Trophoblast cell (in vitro differentiated cells and primary cell): ENCODE measurements around the gene GRM5.

Source experiments
- DNase-seq, 2 donors: peaks; one replicate each; pipeline ENCODE4 v3.0.0-alpha.2; 2016
- H2AFZ ChIP-seq: 2 replicates; pipeline ENCODE4 v1.6.1; 2013; ENCODE audit warnings: low read length, moderate library complexity, mild to moderate bottlenecking; ENCODE audit not compliant: insufficient read depth, poor library complexity
- H2AK5ac ChIP-seq: 2 replicates; pipeline ENCODE4 v1.6.1; 2013; ENCODE audit warnings: mild to moderate bottlenecking, low read length
- H2BK120ac ChIP-seq: 2 replicates; pipeline ENCODE4 v1.6.1; 2013; ENCODE audit warnings: low read length, mild to moderate bottlenecking, moderate library complexity; ENCODE audit not compliant: insufficient read depth, poor library complexity
- H2BK12ac ChIP-seq: 2 replicates; pipeline ENCODE4 v1.6.1; 2013; ENCODE audit warnings: mild to moderate bottlenecking, low read length, moderate library complexity
- H2BK5ac ChIP-seq: 2 replicates; pipeline ENCODE4 v1.6.1; 2013; ENCODE audit warnings: low read length, low read depth, moderate library complexity, mild to moderate bottlenecking; ENCODE audit not compliant: poor library complexity
- H3K14ac ChIP-seq: 2 replicates; pipeline ENCODE4 v1.6.1; 2013; ENCODE audit warnings: mild to moderate bottlenecking, low read length
- H3K18ac ChIP-seq: 2 replicates; pipeline ENCODE4 v1.6.1; 2013; ENCODE audit warnings: mild to moderate bottlenecking, low read length
- H3K23ac ChIP-seq: 2 replicates; pipeline ENCODE4 v1.6.1; 2013; ENCODE audit warnings: low read length
- H3K27ac ChIP-seq: 2 replicates; pipeline ENCODE4 v1.5.1; 2013; ENCODE audit warnings: low read depth, mild to moderate bottlenecking, inconsistent platforms, low read length, moderate library complexity
- H3K27me3 ChIP-seq: 2 replicates; pipeline ENCODE4 v1.6.1; 2013; ENCODE audit warnings: inconsistent platforms, mild to moderate bottlenecking, low read length, moderate library complexity; ENCODE audit not compliant: insufficient read depth
- H3K36me3 ChIP-seq, 2 experiments: 1 replicate in 1 of 2; 2 replicates in 1 of 2; pipeline ENCODE4 v1.6.1; 2013; ENCODE audit warnings: low read length in 2 of 2, mild to moderate bottlenecking in 2 of 2, moderate library complexity in 1 of 2; ENCODE audit not compliant: insufficient read depth in 2 of 2, control insufficient read depth in 1 of 2
- H3K4ac ChIP-seq: 2 replicates; pipeline ENCODE4 v1.6.1; 2013; ENCODE audit warnings: low read depth, mild to moderate bottlenecking, low read length, moderate library complexity
- H3K4me1 ChIP-seq, 2 experiments: 1 replicate in 1 of 2; 2 replicates in 1 of 2; pipeline ENCODE4 v1.6.1; 2013; ENCODE audit warnings: low read length in 2 of 2, mild to moderate bottlenecking in 2 of 2, moderate library complexity in 1 of 2; ENCODE audit not compliant: insufficient read depth in 2 of 2, control insufficient read depth in 1 of 2
- H3K4me2 ChIP-seq: 2 replicates; pipeline ENCODE4 v1.6.1; 2013; ENCODE audit warnings: inconsistent platforms, mild to moderate bottlenecking, low read length, moderate library complexity
- H3K4me3 ChIP-seq: 2 replicates; pipeline ENCODE4 v1.5.1; 2013; ENCODE audit warnings: mild to moderate bottlenecking, low read depth, low read length, inconsistent platforms
- H3K79me1 ChIP-seq: one replicate; pipeline ENCODE4 v1.6.1; 2013; ENCODE audit warnings: low read length
- H3K79me2 ChIP-seq: 2 replicates; pipeline ENCODE4 v1.6.1; 2013; ENCODE audit warnings: low read length, mild to moderate bottlenecking; ENCODE audit not compliant: control insufficient read depth, insufficient read depth, poor library complexity
- H3K9ac ChIP-seq: 2 replicates; pipeline ENCODE4 v1.6.1; 2013; ENCODE audit warnings: mild to moderate bottlenecking, low read length
- H3K9me3 ChIP-seq: 2 replicates; pipeline ENCODE4 v1.6.1; 2013; ENCODE audit warnings: low read depth, mild to moderate bottlenecking, control low read depth, inconsistent platforms, low read length; ENCODE audit not compliant: insufficient read depth
- H4K12ac ChIP-seq: 2 replicates; pipeline ENCODE4 v1.6.1; 2013; ENCODE audit warnings: low read depth, mild to moderate bottlenecking, low read length, moderate library complexity
- H4K8ac ChIP-seq: 2 replicates; pipeline ENCODE4 v1.6.1; 2013; ENCODE audit warnings: low read depth, mild to moderate bottlenecking, low read length, moderate library complexity
- H4K91ac ChIP-seq: one replicate; pipeline ENCODE4 v1.6.1; 2013; ENCODE audit warnings: low read depth, mild to moderate bottlenecking, low read length, moderate library complexity
- WGBS: extraction: QIAGEN DNeasy Blood & Tissue Kit; methylation state at CpG from one replicate; pipeline ENCODE4 v1.1.7; 2013; ENCODE audit warnings: missing lambda C conversion rate; ENCODE audit not compliant: insufficient read length, insufficient coverage; ENCODE audit errors: extremely low coverage; 5-methylcytosine and 5-hydroxymethylcytosine counted together

The GRM5 gene

GRCh38 chr11:88523386-88524071, 542.3 kb downstream of the GRM5 start:
- Histone ChIP-seq H4K91ac (no peak overlapping the region), H3K4me3 (no peak overlapping the region), H2BK12ac (no peak overlapping the region), H3K14ac (no peak overlapping the region), H4K8ac (no peak overlapping the region), H3K36me3 (no peaks in the 10 kb centered on the region), H4K12ac (no peak overlapping the region), H3K4me1 (no peaks in the 10 kb centered on the region), H2BK120ac (no peak overlapping the region), H3K9ac (no peak overlapping the region), H3K4me2 (no peak overlapping the region), H3K18ac (no peak overlapping the region), H3K27ac (no peak overlapping the region), H3K23ac (no peak overlapping the region), H3K4ac (no peak overlapping the region), H3K79me1 (no peaks in the 10 kb centered on the region), H3K79me2 (no peaks in the 10 kb centered on the region), H3K9me3 (no peaks in the 10 kb centered on the region), H3K27me3 (no peaks in the 10 kb centered on the region), H2AFZ (no peak overlapping the region), H2AK5ac (no peak overlapping the region), H2BK5ac (no peak overlapping the region)
- no peak for DNase-seq

DNA sequence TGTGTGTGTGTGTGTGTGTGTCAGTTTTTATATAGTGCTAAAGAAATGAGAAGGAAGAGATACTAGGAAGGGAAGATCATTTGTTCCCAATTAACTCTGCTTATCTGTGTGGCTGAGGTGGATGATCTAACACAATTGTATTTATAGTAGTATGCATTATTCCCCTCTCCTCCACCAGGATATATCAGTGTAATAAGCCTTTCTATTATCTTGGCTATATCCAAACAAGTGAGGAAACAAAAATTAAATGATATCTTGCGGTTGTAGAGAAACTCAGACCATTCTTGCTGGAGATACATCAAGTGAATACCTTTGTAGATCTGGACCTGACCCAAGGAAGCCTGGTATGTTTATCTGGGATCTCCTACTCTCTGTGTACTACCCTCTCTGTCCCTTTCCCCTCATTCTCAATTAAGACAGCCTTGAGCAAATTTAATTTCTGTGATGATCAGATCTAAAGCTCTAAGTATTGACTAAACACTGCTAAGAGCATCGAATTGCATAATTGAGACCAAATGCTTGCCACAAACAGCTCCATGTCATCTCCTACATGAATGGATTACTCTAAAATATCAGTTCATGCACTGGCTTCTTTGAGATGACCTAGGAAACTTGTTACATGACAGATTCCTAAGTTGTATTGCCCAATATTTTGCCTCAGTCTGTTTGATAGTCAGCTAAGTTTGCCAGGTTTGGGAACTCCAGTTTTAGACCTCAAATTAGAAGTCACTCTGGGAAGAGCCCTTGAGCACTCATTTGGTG, 543.0 kb downstream of the GRM5 start:
- H3K27me3 ChIP-seq, result no peaks in the 10 kb centered on the region
- no peak overlapping the region for H2AFZ ChIP-seq
- H3K79me2 ChIP-seq, result no peaks in the 10 kb centered on the region
- no peaks in the 10 kb centered on the region for H3K4me1 ChIP-seq
- H3K4me3 ChIP-seq, result no peak overlapping the region
- H2BK5ac ChIP-seq, result no peak overlapping the region
- no peaks in the 10 kb centered on the region for H3K79me1 ChIP-seq
- H3K9ac ChIP-seq, result no peak overlapping the region
- H3K36me3 ChIP-seq, result no peaks in the 10 kb centered on the region
- no peaks in the 10 kb centered on the region for H3K9me3 ChIP-seq
- no peak overlapping the region for H3K14ac ChIP-seq
- H3K4me2 ChIP-seq, result no peak overlapping the region
- no peak overlapping the region for H2BK120ac ChIP-seq
- H3K27ac ChIP-seq, result no peak overlapping the region
- no peak overlapping the region for H3K23ac ChIP-seq
- H4K12ac ChIP-seq, result no peak overlapping the region
- DNase-seq, result no peak
- H2AK5ac ChIP-seq, result no peak overlapping the region
- H4K91ac ChIP-seq, result no peak overlapping the region
- no peak overlapping the region for H3K4ac ChIP-seq
- no CpG with 5 or more reads among the region's 2 CpGs for WGBS
- H2BK12ac ChIP-seq, result no peak overlapping the region
- no peak overlapping the region for H4K8ac ChIP-seq
- H3K18ac ChIP-seq, result no peak overlapping the region

DNA sequence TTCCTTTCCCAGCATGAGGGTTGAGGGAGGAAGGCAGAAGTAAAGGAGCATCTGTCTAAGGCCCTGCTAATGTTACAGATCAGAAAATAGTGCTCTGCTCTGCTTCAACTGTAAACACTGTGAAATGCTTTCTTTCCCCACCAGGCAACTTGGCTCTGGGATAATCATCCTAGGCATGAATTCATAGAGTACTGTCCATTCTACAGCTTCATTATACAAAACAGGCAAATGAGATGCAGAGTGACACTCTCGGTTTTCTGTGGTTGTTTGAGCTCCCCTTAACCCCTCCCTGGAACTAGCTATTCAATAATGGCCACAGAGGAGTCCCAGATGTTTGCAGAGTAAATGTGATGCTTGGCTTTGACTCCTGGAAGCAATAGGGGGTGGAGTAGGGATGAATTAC, 544.0 kb downstream of the GRM5 start:
- no peak overlapping the region for H3K18ac ChIP-seq
- H3K4me3 ChIP-seq, result no peak overlapping the region
- H3K36me3 ChIP-seq, result no peaks in the 10 kb centered on the region
- no peaks in the 10 kb centered on the region for H3K4me1 ChIP-seq
- no peak overlapping the region for H2AK5ac ChIP-seq
- H3K9ac ChIP-seq, result no peak overlapping the region
- no peaks in the 10 kb centered on the region for H3K79me2 ChIP-seq
- no peak overlapping the region for H4K12ac ChIP-seq
- no peak overlapping the region for H3K23ac ChIP-seq
- no peaks in the 10 kb centered on the region for H3K9me3 ChIP-seq
- H4K8ac ChIP-seq, result no peak overlapping the region
- no peak overlapping the region for H2BK5ac ChIP-seq
- H3K4me2 ChIP-seq, result no peak overlapping the region
- no peak overlapping the region for H3K27ac ChIP-seq
- DNase-seq, result no peak
- H3K79me1 ChIP-seq, result no peaks in the 10 kb centered on the region
- no peak overlapping the region for H3K4ac ChIP-seq
- no peaks in the 10 kb centered on the region for H3K27me3 ChIP-seq
- no peak overlapping the region for H2AFZ ChIP-seq
- no peak overlapping the region for H4K91ac ChIP-seq
- no peak overlapping the region for H3K14ac ChIP-seq
- no CpG with 5 or more reads among the region's 1 CpG for WGBS
- H2BK12ac ChIP-seq, result no peak overlapping the region
- no peak overlapping the region for H2BK120ac ChIP-seq

DNA sequence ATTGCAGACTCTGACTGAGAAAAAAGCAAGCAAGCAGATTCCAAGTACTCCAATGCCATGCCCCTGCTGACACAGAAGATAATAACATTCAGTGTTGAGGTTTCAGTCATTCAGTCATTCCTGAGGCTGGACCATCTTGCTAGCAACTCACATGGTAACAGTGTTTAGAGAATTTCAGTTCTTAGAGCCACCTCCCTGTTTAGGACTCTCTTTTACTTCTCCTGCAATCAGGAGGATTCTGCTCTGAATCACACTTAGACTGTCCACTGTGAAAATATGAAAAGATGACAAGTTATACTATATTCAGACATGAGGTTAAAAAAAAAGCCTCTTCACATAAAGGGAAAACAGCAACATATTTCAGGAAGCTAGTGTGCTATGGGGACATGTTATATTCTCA, 544.4 kb downstream of the GRM5 start:
- H3K79me2 ChIP-seq, result no peaks in the 10 kb centered on the region
- no peak overlapping the region for H2BK12ac ChIP-seq
- no peak for DNase-seq
- no peaks in the 10 kb centered on the region for H3K4me1 ChIP-seq
- H3K27ac ChIP-seq, result no peak overlapping the region
- H3K27me3 ChIP-seq, result no peaks in the 10 kb centered on the region
- no peak overlapping the region for H3K9ac ChIP-seq
- H3K4ac ChIP-seq, result no peak overlapping the region
- H3K14ac ChIP-seq, result no peak overlapping the region
- H2AK5ac ChIP-seq, result no peak overlapping the region
- no peak overlapping the region for H2BK120ac ChIP-seq
- no peak overlapping the region for H3K4me2 ChIP-seq
- H4K91ac ChIP-seq, result no peak overlapping the region
- no peak overlapping the region for H2AFZ ChIP-seq
- H3K18ac ChIP-seq, result no peak overlapping the region
- H4K12ac ChIP-seq, result no peak overlapping the region
- no peaks in the 10 kb centered on the region for H3K79me1 ChIP-seq
- no peak overlapping the region for H2BK5ac ChIP-seq
- no peaks in the 10 kb centered on the region for H3K9me3 ChIP-seq
- no peak overlapping the region for H3K23ac ChIP-seq
- H3K4me3 ChIP-seq, result no peak overlapping the region
- no peaks in the 10 kb centered on the region for H3K36me3 ChIP-seq
- no peak overlapping the region for H4K8ac ChIP-seq
